HG03442 (cell line): ENCODE measurements around the gene ACADS.

Experiments used
- ATAC-seq: cut with Tn5 transposase; IDR thresholded peaks from one replicate; pipeline ENCODE4 v1.9.1; 2021; ENCODE audit warnings: mild to moderate bottlenecking, moderate library complexity; ENCODE audit not compliant: unreplicated experiment

Gene ACADS

DNA sequence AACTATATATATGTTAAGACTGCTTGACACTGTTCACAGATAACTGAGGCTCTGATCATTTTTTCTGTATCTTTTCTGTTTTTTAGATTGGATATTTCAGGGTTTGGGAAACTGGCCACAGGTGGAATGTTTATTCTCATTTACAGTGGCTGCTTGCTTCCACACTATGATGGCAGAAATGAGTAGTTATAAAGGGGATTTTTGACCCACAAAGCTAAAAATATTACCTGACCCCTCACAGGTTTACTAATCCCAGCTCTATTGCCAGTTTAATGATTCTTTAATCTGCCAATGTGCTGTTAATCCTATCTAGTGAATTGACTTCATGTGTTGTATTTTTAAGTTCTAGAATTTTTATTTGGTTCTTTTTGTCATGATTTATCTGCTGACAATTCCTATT, 29.6 kb downstream of the ACADS start:
- no peak for ATAC-seq

- no peak for ATAC-seq
Observed at GRCh38 chr12:120757226-120757742, 31.7 kb downstream of the ACADS start.

DNA sequence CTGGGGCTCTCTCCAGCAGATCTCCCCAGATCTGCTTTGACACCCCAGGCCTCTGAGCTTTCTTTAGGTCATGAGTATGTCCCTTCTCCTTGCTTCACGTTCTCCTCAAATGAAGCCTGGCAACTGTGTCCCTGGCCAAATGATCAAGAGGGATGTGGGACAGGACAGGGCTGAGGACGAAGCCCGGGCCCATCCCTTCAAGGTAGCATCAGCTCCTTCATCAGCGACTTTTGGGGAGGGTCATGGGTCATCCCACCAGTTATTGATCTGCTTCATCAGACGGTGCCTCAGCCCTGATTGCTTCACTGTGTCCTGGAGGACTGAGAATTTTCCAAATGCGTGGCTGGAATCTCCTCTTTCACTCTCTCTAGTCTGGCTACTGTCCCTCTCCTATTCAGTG, 32.3 kb downstream of the ACADS start:
- ATAC-seq, result no peak

- ATAC-seq, result no peak
Observed at GRCh38 chr12:120758798-120759590, 33.4 kb downstream of the ACADS start.

GRCh38 chr12:120759591-120760348, 34.1 kb downstream of the ACADS start:
- ATAC-seq, result no peak

DNA sequence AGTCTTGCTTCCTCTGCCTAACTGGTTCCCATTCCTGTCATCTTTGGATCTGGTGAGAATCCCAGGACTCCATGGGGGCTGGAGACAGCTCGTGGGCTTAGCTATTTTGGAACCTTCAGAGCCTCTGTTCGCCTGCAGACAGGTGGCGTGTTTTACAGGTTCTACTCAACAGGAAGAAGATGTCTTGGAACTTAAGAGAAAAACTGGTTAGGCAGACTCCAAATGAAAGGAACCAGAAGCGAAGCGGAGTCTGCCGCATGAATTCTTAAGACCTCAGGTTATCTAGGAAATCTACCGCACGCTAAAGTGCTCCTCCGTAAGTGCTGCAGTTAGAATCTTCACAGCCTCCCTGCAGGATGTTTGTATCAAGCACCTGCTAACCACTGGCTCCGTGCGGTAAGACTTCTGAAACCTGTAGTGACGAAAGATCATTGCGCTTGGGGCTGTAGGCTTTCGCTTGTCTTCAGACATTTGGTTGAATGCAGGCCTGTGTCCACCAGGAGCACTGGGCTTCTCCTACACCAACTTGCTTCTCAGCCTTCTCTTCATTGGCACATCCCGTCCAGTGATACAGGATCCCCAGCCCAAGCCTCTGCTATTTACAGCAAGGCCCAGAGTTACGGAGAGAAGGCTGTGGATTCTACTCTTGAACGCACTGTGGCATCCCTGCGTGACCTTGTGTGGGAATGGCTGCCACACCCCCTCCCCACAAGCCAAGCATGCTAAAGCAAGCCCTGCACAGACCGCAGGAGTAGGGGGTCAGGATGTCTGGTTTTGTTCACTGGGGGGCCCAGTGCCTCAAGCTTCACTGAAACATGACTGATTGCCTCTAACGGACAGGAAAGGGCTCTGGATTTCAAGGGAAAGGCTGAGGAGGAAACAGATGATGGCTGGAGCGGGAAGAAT, 35.0 kb downstream of the ACADS start:
- ATAC-seq, result no peak

DNA sequence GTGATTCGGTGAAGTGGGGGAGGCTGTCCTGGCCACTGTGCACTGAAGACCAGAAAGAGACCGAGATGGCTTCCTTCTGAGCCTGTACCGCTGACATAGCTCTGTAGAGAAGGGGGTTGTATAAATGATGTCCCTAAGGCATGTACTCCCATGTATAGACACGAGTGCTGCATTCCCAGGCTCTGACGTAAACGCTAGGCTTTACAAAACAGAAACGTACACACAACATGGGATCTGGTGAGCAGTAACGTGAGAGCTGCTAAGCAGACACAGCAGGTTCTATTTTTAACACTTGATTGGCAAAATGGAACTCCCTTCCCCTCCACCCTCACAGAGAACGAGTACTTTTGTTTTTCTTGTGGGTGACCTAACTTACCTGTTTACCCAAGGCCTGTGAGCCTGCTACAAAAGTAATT, 35.9 kb downstream of the ACADS start:
- no peak for ATAC-seq

DNA sequence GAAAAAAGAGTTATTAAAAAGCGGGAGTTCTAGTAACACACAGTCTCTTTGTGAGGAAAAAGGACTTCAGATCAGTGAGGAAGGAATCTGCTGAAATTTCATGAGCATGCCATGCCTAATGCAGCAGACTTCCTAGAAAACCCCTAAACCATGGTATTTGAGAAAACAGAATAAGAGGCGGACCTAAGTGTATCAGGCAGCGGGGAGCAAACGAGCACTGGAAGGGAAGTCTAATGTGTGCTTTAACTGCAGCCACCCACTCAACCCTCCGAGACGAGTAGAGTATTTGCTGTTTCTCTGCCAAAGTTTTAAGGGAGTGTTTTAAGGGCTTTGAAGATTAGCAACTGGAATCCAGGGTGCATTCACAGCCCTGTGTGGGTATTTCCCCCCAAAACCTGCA, 36.5 kb downstream of the ACADS start:
- no peak for ATAC-seq

DNA sequence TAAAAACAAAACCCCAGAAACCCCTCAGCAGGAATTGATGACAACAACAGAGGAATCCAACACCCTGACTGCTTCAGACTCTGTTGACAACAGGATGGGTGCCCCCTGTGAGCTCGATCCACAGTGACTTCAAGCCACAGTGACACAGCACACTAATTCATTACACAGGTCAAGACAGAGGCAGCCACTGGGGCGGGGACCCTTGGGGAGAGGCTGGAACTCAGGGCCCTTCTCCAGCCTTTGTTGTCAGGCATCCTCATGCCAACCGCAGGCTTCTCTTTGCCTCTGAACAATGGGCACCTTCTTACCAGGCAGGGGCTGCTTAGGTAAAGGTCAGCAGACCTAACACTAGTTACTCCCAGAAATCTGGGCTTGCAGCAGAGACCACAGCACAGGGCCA, 37.6 kb downstream of the ACADS start:
- ATAC-seq, result no peak

- no peak for ATAC-seq
Observed at GRCh38 chr12:120764816-120765215, 39.2 kb downstream of the ACADS start.

DNA sequence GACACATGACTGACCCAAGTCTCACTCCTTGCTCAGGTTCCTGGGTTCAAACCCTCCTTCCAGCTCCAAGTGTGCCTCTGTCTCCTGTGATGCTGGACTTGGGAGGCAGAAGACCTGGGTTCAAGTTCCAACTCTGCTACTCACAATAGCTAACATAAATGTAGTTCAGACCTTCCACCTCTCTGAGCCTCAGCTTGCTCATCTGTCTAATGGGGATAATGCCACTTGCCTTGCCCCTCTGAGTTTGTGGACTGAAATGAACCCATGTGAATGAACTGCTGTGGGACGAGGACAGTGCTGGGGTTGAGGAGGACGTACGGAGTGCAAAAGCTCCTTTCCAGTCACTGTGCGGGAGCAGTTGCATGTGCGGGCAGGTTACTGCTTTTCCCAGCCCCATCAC, 40.9 kb downstream of the ACADS start:
- ATAC-seq, result no peak

DNA sequence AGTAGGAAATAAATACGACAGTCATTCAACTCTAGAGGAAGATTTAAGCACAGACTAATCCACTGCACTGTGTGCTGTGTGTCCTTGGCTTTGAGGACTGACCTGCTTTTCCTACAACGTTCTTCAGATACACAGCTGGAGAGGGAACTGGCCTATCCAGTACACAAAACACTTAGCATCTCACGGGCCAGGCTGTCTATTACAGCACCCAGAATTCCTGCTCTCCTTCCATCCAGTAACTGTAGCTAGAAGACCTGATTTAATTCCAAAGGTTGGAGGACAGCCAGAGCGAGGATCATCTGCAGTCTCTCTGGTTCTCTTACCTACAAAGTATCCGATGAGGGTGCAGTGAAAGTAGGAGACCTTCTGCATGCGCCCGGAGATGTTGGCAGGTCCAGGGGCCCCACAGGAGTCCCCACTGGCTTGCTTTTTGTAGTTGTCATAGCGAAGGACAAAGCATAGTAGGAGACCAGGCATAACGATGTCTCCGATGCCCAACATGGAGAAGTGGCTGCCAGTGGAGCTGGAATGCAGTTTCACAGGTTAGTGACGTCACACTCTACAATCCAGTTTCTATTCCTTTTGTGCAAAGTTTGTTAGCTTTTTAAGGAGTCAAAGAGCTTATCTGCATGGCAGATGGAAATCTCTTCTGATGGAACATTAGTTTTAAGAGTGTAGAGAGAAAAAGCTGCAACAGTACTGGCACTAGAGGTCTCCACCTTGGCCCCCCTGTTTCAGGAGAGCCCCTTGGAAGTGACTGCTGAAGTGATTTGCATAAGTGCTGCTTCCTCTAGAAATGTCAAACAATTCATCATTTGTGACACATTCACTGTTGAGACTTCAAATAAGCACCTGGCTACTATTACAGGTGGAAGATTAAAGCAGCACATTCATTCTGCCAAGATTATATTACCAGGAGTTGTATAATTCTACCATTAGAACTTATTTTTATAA, 41.7 kb downstream of the ACADS start:
- ATAC-seq, result no peak

- ATAC-seq, result no peak
Observed at GRCh38 chr12:120771097-120771496, 45.5 kb downstream of the ACADS start.

- ATAC-seq, result no peak
Observed at GRCh38 chr12:120774169-120774916, 48.7 kb downstream of the ACADS start.

DNA sequence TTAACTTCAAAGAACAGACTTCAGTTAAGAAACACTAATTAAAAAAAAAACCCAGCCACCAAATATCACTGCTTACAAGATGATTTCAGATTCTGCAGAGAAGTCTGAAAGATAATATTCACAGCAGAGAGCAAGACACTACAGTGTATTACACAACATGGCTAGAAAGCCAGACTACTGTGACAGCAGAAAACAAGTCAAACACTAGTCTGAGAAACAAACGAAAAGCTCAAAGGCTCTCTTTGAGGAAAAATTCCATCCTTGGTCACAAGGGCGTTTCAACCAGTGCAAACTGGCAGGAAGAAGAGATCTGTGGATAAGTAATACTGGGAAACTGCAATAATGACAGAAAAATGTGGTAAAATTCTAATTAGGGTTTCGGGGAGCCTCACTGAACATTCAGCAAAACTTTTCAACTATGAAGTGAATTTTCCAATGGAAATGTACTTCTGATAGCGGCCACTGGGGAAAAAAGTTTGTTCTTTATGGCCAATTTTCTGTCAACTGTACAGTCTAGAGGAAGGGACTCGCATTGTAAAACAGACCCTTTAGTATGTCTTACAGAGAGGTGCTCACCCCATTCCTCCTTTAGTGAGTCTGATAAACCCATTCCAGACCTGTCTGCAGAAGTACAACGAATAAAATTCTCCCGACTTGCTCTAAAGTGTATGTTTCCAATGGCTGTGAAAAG, 50.4 kb downstream of the ACADS start:
- ATAC-seq, result no peak

- ATAC-seq, result no peak
Observed at GRCh38 chr12:120783197-120783596, 57.6 kb downstream of the ACADS start.

GRCh38 chr12:120784804-120785203, 59.2 kb downstream of the ACADS start:
- ATAC-seq, result no peak

- ATAC-seq, result no peak
Observed at GRCh38 chr12:120787889-120788288, 62.3 kb downstream of the ACADS start.
